SK-N-SH treated with all-trans-retinoic acid at 6 μM for 48 hours (cell line): ENCODE data around the gene FAM53A.

ENCODE experiments used
- ARNTL ChIP-seq: fragments of 450-650 bp; formaldehyde crosslinking; IDR thresholded peaks from 2 replicates; pipeline ENCODE4 v1.5.0; 2020; ENCODE audit warnings: low read depth, mild to moderate bottlenecking, moderate library complexity, borderline replicate concordance
- BACH2 ChIP-seq: fragments of 250-450 bp; sonication (Bioruptor Pico); IDR thresholded peaks from 2 replicates; pipeline ENCODE4 v1.9.0; 2021; ENCODE audit warnings: mild to moderate bottlenecking, borderline replicate concordance
- CSDC2 ChIP-seq: fragments of 250-450 bp; sonication (Bioruptor Pico); IDR thresholded peaks from 2 replicates; pipeline ENCODE4 v1.5.0; 2020; ENCODE audit warnings: mild to moderate bottlenecking, moderate library complexity
- ISL1 ChIP-seq: fragments of 250-450 bp; sonication (Bioruptor Pico); IDR thresholded peaks from 2 replicates; pipeline ENCODE4 v2.1.2; 2022; ENCODE audit warnings: mild to moderate bottlenecking, moderate library complexity
- OSR1 ChIP-seq: fragments of 250-450 bp; sonication (Bioruptor Pico); IDR thresholded peaks from 2 replicates; pipeline ENCODE4 v1.8.0; 2022; ENCODE audit warnings: moderate library complexity, mild to moderate bottlenecking, inconsistent platforms
- RARB ChIP-seq: fragments of 250-450 bp; sonication (Bioruptor Pico); IDR thresholded peaks from 2 replicates; pipeline ENCODE4 v1.8.0; 2021; ENCODE audit warnings: mild to moderate bottlenecking, moderate library complexity
- ZFP3 ChIP-seq: fragments of 250-450 bp; sonication (Bioruptor Pico); IDR thresholded peaks from 2 replicates; pipeline ENCODE4 v1.5.0; 2020; ENCODE audit warnings: mild to moderate bottlenecking, moderate library complexity
- TF ChIP-seq, protein P1 (sequence below): fragments of 250-450 bp; sonication (Bioruptor Pico); IDR thresholded peaks from 2 replicates; pipeline ENCODE4 v1.5.0; 2020; ENCODE audit warnings: mild to moderate bottlenecking, moderate library complexity
- TF ChIP-seq, protein P2 (sequence below): fragments of 250-450 bp; sonication (Bioruptor Pico); IDR thresholded peaks from 2 replicates; pipeline ENCODE4 v1.8.0; 2020; ENCODE audit warnings: mild to moderate bottlenecking, moderate library complexity, borderline replicate concordance

DNA sequence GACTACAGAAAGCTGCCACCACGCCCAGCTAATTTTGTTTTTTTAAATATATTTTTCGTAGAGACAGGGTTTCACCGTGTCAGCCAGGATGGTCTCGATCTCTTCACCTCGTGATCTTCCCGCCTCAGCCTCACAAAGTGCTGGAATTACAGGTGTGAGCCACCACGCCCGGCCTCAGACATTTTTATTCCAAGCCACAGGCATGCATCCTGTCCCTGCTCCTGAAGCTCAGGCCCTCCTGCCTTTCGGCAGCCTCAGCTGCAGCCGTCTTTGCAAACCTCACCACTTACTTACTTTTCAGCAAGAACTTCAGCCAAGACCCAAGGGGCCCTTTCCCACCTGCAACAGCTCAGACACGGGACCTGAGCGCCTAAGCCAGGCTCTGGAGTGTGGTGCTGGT lies 26.0 kb downstream of the FAM53A start:
- TF ChIP-seq, protein P1, sequence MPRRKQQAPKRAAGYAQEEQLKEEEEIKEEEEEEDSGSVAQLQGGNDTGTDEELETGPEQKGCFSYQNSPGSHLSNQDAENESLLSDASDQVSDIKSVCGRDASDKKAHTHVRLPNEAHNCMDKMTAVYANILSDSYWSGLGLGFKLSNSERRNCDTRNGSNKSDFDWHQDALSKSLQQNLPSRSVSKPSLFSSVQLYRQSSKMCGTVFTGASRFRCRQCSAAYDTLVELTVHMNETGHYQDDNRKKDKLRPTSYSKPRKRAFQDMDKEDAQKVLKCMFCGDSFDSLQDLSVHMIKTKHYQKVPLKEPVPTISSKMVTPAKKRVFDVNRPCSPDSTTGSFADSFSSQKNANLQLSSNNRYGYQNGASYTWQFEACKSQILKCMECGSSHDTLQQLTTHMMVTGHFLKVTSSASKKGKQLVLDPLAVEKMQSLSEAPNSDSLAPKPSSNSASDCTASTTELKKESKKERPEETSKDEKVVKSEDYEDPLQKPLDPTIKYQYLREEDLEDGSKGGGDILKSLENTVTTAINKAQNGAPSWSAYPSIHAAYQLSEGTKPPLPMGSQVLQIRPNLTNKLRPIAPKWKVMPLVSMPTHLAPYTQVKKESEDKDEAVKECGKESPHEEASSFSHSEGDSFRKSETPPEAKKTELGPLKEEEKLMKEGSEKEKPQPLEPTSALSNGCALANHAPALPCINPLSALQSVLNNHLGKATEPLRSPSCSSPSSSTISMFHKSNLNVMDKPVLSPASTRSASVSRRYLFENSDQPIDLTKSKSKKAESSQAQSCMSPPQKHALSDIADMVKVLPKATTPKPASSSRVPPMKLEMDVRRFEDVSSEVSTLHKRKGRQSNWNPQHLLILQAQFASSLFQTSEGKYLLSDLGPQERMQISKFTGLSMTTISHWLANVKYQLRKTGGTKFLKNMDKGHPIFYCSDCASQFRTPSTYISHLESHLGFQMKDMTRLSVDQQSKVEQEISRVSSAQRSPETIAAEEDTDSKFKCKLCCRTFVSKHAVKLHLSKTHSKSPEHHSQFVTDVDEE (CRISPR knock-in tag), result no peak
- TF ChIP-seq CSDC2 (CRISPR knock-in tag), result no peak
- no peak for TF ChIP-seq RARB
- no peak for TF ChIP-seq BACH2
- TF ChIP-seq, protein P2, sequence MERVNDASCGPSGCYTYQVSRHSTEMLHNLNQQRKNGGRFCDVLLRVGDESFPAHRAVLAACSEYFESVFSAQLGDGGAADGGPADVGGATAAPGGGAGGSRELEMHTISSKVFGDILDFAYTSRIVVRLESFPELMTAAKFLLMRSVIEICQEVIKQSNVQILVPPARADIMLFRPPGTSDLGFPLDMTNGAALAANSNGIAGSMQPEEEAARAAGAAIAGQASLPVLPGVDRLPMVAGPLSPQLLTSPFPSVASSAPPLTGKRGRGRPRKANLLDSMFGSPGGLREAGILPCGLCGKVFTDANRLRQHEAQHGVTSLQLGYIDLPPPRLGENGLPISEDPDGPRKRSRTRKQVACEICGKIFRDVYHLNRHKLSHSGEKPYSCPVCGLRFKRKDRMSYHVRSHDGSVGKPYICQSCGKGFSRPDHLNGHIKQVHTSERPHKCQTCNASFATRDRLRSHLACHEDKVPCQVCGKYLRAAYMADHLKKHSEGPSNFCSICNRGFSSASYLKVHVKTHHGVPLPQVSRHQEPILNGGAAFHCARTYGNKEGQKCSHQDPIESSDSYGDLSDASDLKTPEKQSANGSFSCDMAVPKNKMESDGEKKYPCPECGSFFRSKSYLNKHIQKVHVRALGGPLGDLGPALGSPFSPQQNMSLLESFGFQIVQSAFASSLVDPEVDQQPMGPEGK, result no peak
- TF ChIP-seq ZFP3 (CRISPR knock-in tag), result no peak
- no peak for TF ChIP-seq OSR1
- TF ChIP-seq ISL1 (CRISPR knock-in tag), result no peak
- TF ChIP-seq ARNTL (CRISPR knock-in tag), result no peak
